K562 (cell line): Measurements from ENCODE around the gene FOXD3. TPM values are rescaled to one million over a fixed set of nuclear protein-coding genes. Genes with fewer than 3 reads are reported as not detected.

Source experiments
- CBFB ChIP-seq: sonication (generic); formaldehyde crosslinking; IDR thresholded peaks from 2 replicates; pipeline ENCODE4 v1.4.0; 2020; ENCODE audit warnings: mild to moderate bottlenecking, missing genetic modification reagents
- FOSL1 ChIP-seq: fragments of 200-800 bp; sonication (Bioruptor generic); conservative IDR thresholded peaks from 2 replicates; pipeline ENCODE4 v1.6.1; 2016; ENCODE audit warnings: missing genetic modification characterization, missing compliant biosample characterization
- GMEB1 ChIP-seq: fragments of 250-450 bp; sonication (Bioruptor Pico); IDR thresholded peaks from 2 replicates; pipeline ENCODE4 v1.4.0; 2020; ENCODE audit warnings: mild to moderate bottlenecking
- HES1 ChIP-seq: fragments of 450-650 bp; IDR thresholded peaks from 2 replicates; pipeline ENCODE4 v1.6.1; 2016; ENCODE audit warnings: low read depth, mild to moderate bottlenecking, moderate library complexity
- HNRNPLL ChIP-seq: fragments of 200-400 bp; formaldehyde crosslinking; IDR thresholded peaks from 2 replicates; pipeline ENCODE4 v1.6.1; 2017; ENCODE audit warnings: low read length, low read depth, mild to moderate bottlenecking; ENCODE audit not compliant: poor library complexity, severe bottlenecking
- KDM2B ChIP-seq: fragments of 250-450 bp; sonication (Bioruptor Pico); IDR thresholded peaks from 2 replicates; pipeline ENCODE4 v1.8.0; 2021; ENCODE audit warnings: mild to moderate bottlenecking, moderate library complexity
- MYC ChIP-seq, 2 experiments: fragments of 250-450 bp in 1 of 2; sonication (Bioruptor Pico) in 1 of 2; IDR thresholded peaks; 2 replicates each; pipeline versions ENCODE4 v1.5.1 to v1.6.1; 2012 to 2021; ENCODE audit warnings: low read depth in 2 of 2, borderline replicate concordance in 1 of 2, improper control_type of control experiment in 1 of 2, low read length in 1 of 2, mild to moderate bottlenecking in 1 of 2, moderate library complexity in 1 of 2
- NFATC3 ChIP-seq: fragments of 450-650 bp; IDR thresholded peaks from 2 replicates; pipeline ENCODE4 v1.6.1; 2017; ENCODE audit warnings: mild to moderate bottlenecking
- NR3C1 ChIP-seq: sonication (generic); formaldehyde crosslinking; IDR thresholded peaks from 2 replicates; pipeline ENCODE4 v1.8.1; 2022; ENCODE audit warnings: missing genetic modification reagents
- SMARCB1 ChIP-seq: IDR thresholded peaks from 2 replicates; pipeline ENCODE4 v1.6.1; 2011; ENCODE audit warnings: improper control_type of control experiment, low read depth; ENCODE audit not compliant: insufficient read length
- TRIM25 ChIP-seq: fragments of 450-650 bp; IDR thresholded peaks from 2 replicates; pipeline ENCODE4 v1.7.0; 2016; ENCODE audit warnings: borderline replicate concordance
- ZBED1 ChIP-seq: IDR thresholded peaks from 2 replicates; pipeline ENCODE4 v1.6.1; 2014
- ZBTB11 ChIP-seq, 3 experiments: fragments of 200-800 bp in 1 of 3; fragments of 250-450 bp in 1 of 3; fragments of 450-650 bp in 1 of 3; sonication (Bioruptor Pico) in 1 of 3; sonication (Bioruptor generic) in 1 of 3; formaldehyde crosslinking in 1 of 3; IDR thresholded peaks; 2 replicates each; pipeline versions ENCODE4 v1.6.1 to v1.8.0; 2016 to 2022; ENCODE audit warnings: mild to moderate bottlenecking in 2 of 3, missing genetic modification characterization in 2 of 3, missing compliant biosample characterization in 1 of 3, moderate library complexity in 1 of 3
- ZFP36 ChIP-seq: fragments of 150-350 bp; IDR thresholded peaks from 2 replicates; pipeline ENCODE4 v1.6.1; 2018; ENCODE audit warnings: low read length, low read depth; ENCODE audit not compliant: partially characterized antibody
- ZFPM2 ChIP-seq: fragments of 250-450 bp; sonication (Bioruptor Pico); IDR thresholded peaks from 2 replicates; pipeline ENCODE4 v1.5.1; 2022; ENCODE audit warnings: mild to moderate bottlenecking
- ZNF140 ChIP-seq: fragments of 250-450 bp; sonication (Bioruptor Pico); IDR thresholded peaks from 2 replicates; pipeline ENCODE4 v1.8.0; 2021; ENCODE audit warnings: moderate library complexity, mild to moderate bottlenecking, inconsistent platforms
- ZNF146 ChIP-seq: IDR thresholded peaks from one replicate; pipeline ENCODE4 v1.6.1; 2018; ENCODE audit warnings: missing compliant biosample characterization; ENCODE audit not compliant: unreplicated experiment
- ZNF354B ChIP-seq: fragments of 250-450 bp; sonication (Bioruptor Pico); IDR thresholded peaks from 2 replicates; pipeline ENCODE4 v1.4.0; 2020
- ZNF507 ChIP-seq: conservative IDR thresholded peaks from 2 replicates; pipeline ENCODE4 v1.6.1; 2017; ENCODE audit warnings: missing genetic modification characterization, missing compliant biosample characterization
- polyA plus RNA-seq, 8 experiments: library from polyadenylated mRNA; depleted of rRNA in 4 of 8; stranded (reverse) in 5 of 8; unstranded in 3 of 8; fragments of >200 nt; fragmentation: Nextera tagmentation in 2 of 8; fragmentation: Illumina TruSeq in 1 of 8; extraction: Ambion mirVana in 2 of 8; extraction: Trizol in 1 of 8; gene quantifications; 2 replicates each; pipeline versions ENCODE4 v1.2.1 to v1.2.3, GENCODE V29; 2011 to 2014; ENCODE audit warnings: inconsistent platforms in 1 of 8, missing spikeins in 1 of 8
- total RNA-seq, 7 experiments: library from RNA; depleted of rRNA in 6 of 7; stranded (reverse); fragments of >200 nt in 6 of 7; fragmentation: Illumina TruSeq in 2 of 7; extraction: Trizol in 2 of 7; gene quantifications; 2 replicates each; pipeline versions ENCODE4 v1.2.1 to v1.2.3, GENCODE V29; 2011 to 2021; ENCODE audit warnings: low replicate concordance in 1 of 7

The FOXD3 gene
- total and polyA plus RNA-seq, 9 of the 15 experiments (the other 6 are each of a cell fraction or from before 2014, with no cell fraction given): 0.06 to 0.45 (median 0.10) TPM; not detected in 2

GRCh38 chr1:63367215-63368103 is 45.1 kb downstream of the FOXD3 start, which contains the start of gene ALG6 (continued):
- TF ChIP-seq HES1: no peak
- TF ChIP-seq ZNF507 (tag): no peak
- TF ChIP-seq HNRNPLL: peak; percentile 25
- TF ChIP-seq MYC (IDR thresholded peaks at IDR 0.05; ENCODE audit: low read depth, low read length): peak; percentile 41
- TF ChIP-seq MYC (CRISPR knock-in tag; IDR thresholded peaks at IDR 0.05; ENCODE audit: borderline replicate concordance, low read depth): no peak
- TF ChIP-seq ZBTB11 (CRISPR knock-in tag; IDR thresholded peaks at IDR 0.05): peak in 1 of 3 experiments; percentile 89; a peak in 2 of 6 replicates
- TF ChIP-seq NR3C1 (CRISPR knock-in tag): peak; percentile 19; the same call in 1 of the 2 replicates
- peak; percentile 18; the same call in 1 of the 2 replicates for TF ChIP-seq ZBED1
- TF ChIP-seq NFATC3: no peak
- peak; percentile 93 for TF ChIP-seq GMEB1 (CRISPR knock-in tag)
- TF ChIP-seq ZFP36: no peak
- TF ChIP-seq ZNF146 (CRISPR knock-in tag): no peak
- TF ChIP-seq ZFPM2 (CRISPR knock-in tag): no peak
- TF ChIP-seq FOSL1 (tag): no peak
- no peak for TF ChIP-seq SMARCB1
- TF ChIP-seq TRIM25: no peak
- peak; percentile 87; the same call in 1 of the 2 replicates for TF ChIP-seq CBFB
- no peak for TF ChIP-seq ZNF140 (CRISPR knock-in tag)
- no peak for TF ChIP-seq ZNF354B (CRISPR knock-in tag)
- no peak for TF ChIP-seq KDM2B (CRISPR knock-in tag)
